ENCODE data around the gene PHF21B.

GRCh38 chr22:44983878-44984482 lies 25.8 kb downstream of the PHF21B start:
- no peak for TF ChIP-seq GATA3 (IDR thresholded peaks at IDR 0.05; ENCODE audit: low read depth, low read length)
- no peak for TF ChIP-seq GATA2 (IDR thresholded peaks at IDR 0.05; ENCODE audit: low read depth, low read length)

Measured in SH-SY5Y (cell line).